Retinal pigment epithelial cell (primary cell): Measurements from ENCODE around the gene PCF11.

Experiments used
- DNase-seq: peaks from one replicate; pipeline ENCODE4 v3.0.0-alpha.2; 2010; ENCODE audit warnings: low read depth
- H3K4me3 ChIP-seq: 2 replicates; pipeline ENCODE4 v1.5.1; 2011; ENCODE audit warnings: mild to moderate bottlenecking, low read length, control low read depth, moderate library complexity
- CTCF ChIP-seq: conservative IDR thresholded peaks from 2 replicates; pipeline ENCODE4 v1.5.1; 2011; ENCODE audit warnings: low read depth, low read length, control low read depth, inconsistent platforms

PCF11 gene

GRCh38 chr11:83152264-83152663 lies 4.7 kb upstream of the PCF11 start:
- no peak overlapping the region for H3K4me3 ChIP-seq

GRCh38 chr11:83153764-83154163 lies 3.2 kb upstream of the PCF11 start:
- H3K4me3 ChIP-seq, result no peak overlapping the region
- no peak for DNase-seq
- no peak for TF ChIP-seq CTCF

More at GRCh38 chr11:83152264-83152663, 4.7 kb upstream of the PCF11 start:
- TF ChIP-seq CTCF, result no peak
- DNase-seq, result no peak

- TF ChIP-seq CTCF, result no peak
- peak overlapping the region; percentile 76 for H3K4me3 ChIP-seq
- peak; percentile 100 for DNase-seq
These were observed 561 bp upstream of the PCF11 start for GRCh38 chr11:83156144-83156995.

- H3K4me3 ChIP-seq, result peak overlapping the region; percentile 88
- TF ChIP-seq CTCF, result no peak
- DNase-seq, result no peak
These were observed 844 bp downstream of the PCF11 start for GRCh38 chr11:83157594-83158356.

GRCh38 chr11:83158357-83158786 lies 1.4 kb downstream of the PCF11 start:
- no peak for DNase-seq
- peak overlapping the region; percentile 88 for H3K4me3 ChIP-seq
- no peak for TF ChIP-seq CTCF

GRCh38 chr11:83158965-83159901 lies 2.3 kb downstream of the PCF11 start:
- no peak for DNase-seq
- peak overlapping the region; percentile 88 for H3K4me3 ChIP-seq
- TF ChIP-seq CTCF, result no peak
